ENCODE results near the gene CCNE1. TPM values are rescaled to one million over a fixed set of nuclear protein-coding genes. Genes with fewer than 3 reads are reported as not detected.

The CCNE1 gene
- total and polyA plus RNA-seq, 9 of the 15 experiments (the other 6 are each of a cell fraction or from before 2014, with no cell fraction given) = 6.2 to 41.0 (median 31.6) TPM

- no peak for TF ChIP-seq ESRRB (CRISPR knock-in tag; IDR thresholded peaks at IDR 0.05; ENCODE audit: borderline replicate concordance)
- no peak for TF ChIP-seq NR0B1 (IDR thresholded peaks at IDR 0.05; ENCODE audit: partially characterized antibody)
- no peak for TF ChIP-seq ZNF561 (CRISPR knock-in tag; conservative IDR thresholded peaks at IDR 0.05)
- TF ChIP-seq TCF7L2 (IDR thresholded peaks at IDR 0.05; ENCODE audit: low read depth, low read length) = no peak
- no peak for TF ChIP-seq ARID2 (IDR thresholded peaks at IDR 0.05)
- TF ChIP-seq NUFIP1 (IDR thresholded peaks at IDR 0.05; ENCODE audit: partially characterized antibody) = no peak
- TF ChIP-seq TFAP4 (CRISPR knock-in tag; IDR thresholded peaks at IDR 0.05; ENCODE audit: borderline replicate concordance) = peak; percentile 54; the same call in 1 of the 2 replicates
- no peak for TF ChIP-seq ARNT (IDR thresholded peaks at IDR 0.05)
- no peak for TF ChIP-seq HMBOX1 (IDR thresholded peaks at IDR 0.05)
- TF ChIP-seq HNRNPUL1 (IDR thresholded peaks at IDR 0.05; ENCODE audit: low read length) = no peak
- TF ChIP-seq BCLAF1 (IDR thresholded peaks at IDR 0.05; ENCODE audit: borderline replicate concordance in 1 of 2, control insufficient read depth in 1 of 2, low read depth in 2 of 2, low read length in 1 of 2) = no peak
- TF ChIP-seq PCBP1 (IDR thresholded peaks at IDR 0.05; ENCODE audit: low read depth, low read length, poor library complexity, severe bottlenecking) = peak; percentile 51
- TF ChIP-seq SUPT5H (IDR thresholded peaks at IDR 0.05) = peak; percentile 78
- TF ChIP-seq PREB (CRISPR knock-in tag; IDR thresholded peaks at IDR 0.05) = no peak
- peak; percentile 97 for TF ChIP-seq ZFX (CRISPR knock-in tag; IDR thresholded peaks at IDR 0.05)
- TF ChIP-seq U2AF1 (optimal IDR thresholded peaks at IDR 0.05; ENCODE audit: low read depth, low read length) = no peak
- no peak for TF ChIP-seq GTF2F1 (IDR thresholded peaks at IDR 0.05; ENCODE audit: low read depth, low read length)
- no peak for TF ChIP-seq PHF21A (IDR thresholded peaks at IDR 0.05; ENCODE audit: borderline replicate concordance, low read depth)
- TF ChIP-seq MCM3 (IDR thresholded peaks at IDR 0.05) = no peak
- TF ChIP-seq GTF2A2 (tag; IDR thresholded peaks at IDR 0.05) = no peak
- TF ChIP-seq PTBP1 (IDR thresholded peaks at IDR 0.05; ENCODE audit: low read depth, low read length) = no peak
Measured at GRCh38 chr19:29811125-29812079, at the start of gene CCNE1 (continued).
